Activated naive CD8-positive, alpha-beta T cell treated with anti-CD3 and anti-CD28 coated beads, Interleukin-2, amount 50 U/mL, for 24 hours (primary cell): ENCODE data around the gene NKX1-1.

Source experiments
- ATAC-seq: fragments of 150-1000 bp; cut with Tn5 transposase; one replicate; pipeline ENCODE4 v1.10.0; 2021
- DNase-seq: peaks from one replicate; pipeline ENCODE4 v3.0.0; 2021
- H3K27ac Mint-ChIP-seq: one replicate; pipeline ENCODE4 v1.8.0; 2021; ENCODE audit warnings: mild to moderate bottlenecking, mixed read lengths
- H3K27me3 Mint-ChIP-seq: one replicate; pipeline ENCODE4 v1.8.0; 2021; ENCODE audit warnings: mixed read lengths
- H3K36me3 Mint-ChIP-seq: one replicate; pipeline ENCODE4 v1.8.0; 2021; ENCODE audit warnings: low read depth, mixed read lengths
- H3K4me1 Mint-ChIP-seq: one replicate; pipeline ENCODE4 v1.8.0; 2021; ENCODE audit warnings: mixed read lengths
- H3K4me3 Mint-ChIP-seq: one replicate; pipeline ENCODE4 v1.8.0; 2021; ENCODE audit warnings: mild to moderate bottlenecking, moderate library complexity, mixed read lengths
- H3K9me3 Mint-ChIP-seq: one replicate; pipeline ENCODE4 v1.8.0; 2021; ENCODE audit warnings: mixed read lengths

Gene NKX1-1

GRCh38 chr4:1368421-1369090 lies 37.7 kb downstream of the NKX1-1 start:
- Mint-ChIP-seq H3K27me3 (no peaks in the 10 kb centered on the region), H3K4me1 (no peaks in the 10 kb centered on the region), H3K9me3 (no peaks in the 10 kb centered on the region), H3K4me3 (no peak overlapping the region), H3K36me3 (peaks cover 6% of the 10 kb centered on the region), H3K27ac (no peak overlapping the region)
- ATAC-seq (no peak), DNase-seq (no peak)

- Mint-ChIP-seq H3K36me3 (peaks cover 3% of the 10 kb centered on the region), H3K4me1 (no peaks in the 10 kb centered on the region), H3K9me3 (no peaks in the 10 kb centered on the region), H3K27me3 (no peaks in the 10 kb centered on the region), H3K4me3 (no peak overlapping the region), H3K27ac (no peak overlapping the region)
- ATAC-seq (no peak), DNase-seq (no peak)
Observed at GRCh38 chr4:1367936-1368289, 38.3 kb downstream of the NKX1-1 start.

DNA sequence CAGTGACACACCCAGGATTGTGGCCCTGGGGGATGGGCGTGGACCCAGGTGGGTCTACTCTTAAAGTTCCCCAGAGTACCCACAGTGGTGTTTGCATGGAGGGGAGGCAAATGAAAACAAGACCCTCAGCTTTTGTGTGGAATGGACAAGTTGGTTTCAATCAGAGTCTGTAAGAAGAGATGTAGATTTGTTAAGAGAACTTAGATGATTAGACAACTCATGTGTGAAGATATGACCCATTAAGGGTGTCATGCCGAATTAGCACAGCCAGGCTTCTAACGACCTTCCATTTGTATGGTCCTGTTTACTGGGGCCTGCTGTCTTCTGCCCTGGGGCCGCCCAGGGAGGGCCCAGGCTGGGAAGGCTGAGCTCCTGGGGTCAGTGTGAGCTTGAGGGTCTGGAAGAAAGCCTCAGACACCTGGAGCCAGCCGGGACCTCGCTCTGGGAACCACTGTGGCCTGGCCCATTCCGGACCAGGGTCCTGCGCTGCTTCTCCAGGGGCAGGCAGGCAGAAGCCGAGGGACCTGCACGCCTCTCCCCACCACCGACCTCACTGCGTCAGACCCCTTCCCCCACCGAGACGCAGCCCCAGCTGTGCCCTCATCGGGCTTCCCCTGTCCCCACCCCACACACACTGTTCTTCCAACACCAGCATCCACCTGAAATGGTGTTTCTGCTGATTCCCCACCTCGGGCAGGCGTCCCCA lies 38.9 kb downstream of the NKX1-1 start:
- Mint-ChIP-seq H3K27me3 (no peaks in the 10 kb centered on the region), H3K36me3 (peaks cover 2% of the 10 kb centered on the region), H3K27ac (no peak overlapping the region), H3K9me3 (no peaks in the 10 kb centered on the region), H3K4me3 (no peak overlapping the region), H3K4me1 (no peaks in the 10 kb centered on the region)
- ATAC-seq (no peak), DNase-seq (no peak)

DNA sequence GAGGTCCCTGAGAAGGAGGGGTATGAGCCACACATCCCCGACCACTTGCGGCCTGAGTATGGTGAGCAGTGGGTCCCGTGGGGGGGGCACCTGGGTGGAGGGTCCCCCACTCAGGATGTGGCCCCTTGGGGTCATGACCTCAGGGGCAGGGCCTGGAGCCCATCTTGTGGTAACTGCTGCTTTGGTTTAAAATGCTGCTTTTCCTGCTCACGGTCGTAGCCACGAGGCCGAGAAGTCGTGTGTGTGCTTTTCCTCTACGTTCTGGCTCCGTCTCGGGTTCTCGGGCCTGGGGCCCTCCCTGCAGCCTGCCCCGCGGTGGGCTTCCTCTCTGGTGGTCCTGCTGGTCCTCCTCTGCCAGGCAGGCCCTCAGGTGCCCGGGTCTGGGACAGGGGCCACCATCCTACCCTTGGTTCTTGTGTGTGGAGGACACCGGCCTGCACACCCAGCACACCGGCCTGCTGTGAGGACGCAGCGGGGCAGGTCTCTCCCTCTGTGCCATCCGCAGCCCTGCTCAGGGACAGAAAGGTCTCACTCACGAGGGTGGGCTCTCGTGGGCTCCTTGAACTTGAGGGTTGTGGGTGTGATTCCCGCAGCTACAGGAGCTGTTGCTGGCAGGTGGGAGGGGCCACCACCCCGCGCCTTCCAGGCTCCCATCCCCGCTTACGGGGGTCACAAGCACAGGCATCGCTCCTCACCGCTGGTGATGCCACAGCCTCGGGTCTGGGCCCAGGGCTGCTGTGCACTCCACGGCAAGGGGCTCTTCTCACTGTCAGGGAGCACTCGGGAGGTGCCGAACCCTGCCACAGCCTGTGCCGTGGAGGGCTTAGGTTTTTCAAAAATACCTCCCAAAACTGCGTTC lies 39.6 kb downstream of the NKX1-1 start:
- DNase-seq (no peak), ATAC-seq (no peak)
- no peak overlapping the region for H3K4me3 Mint-ChIP-seq
- H3K9me3 Mint-ChIP-seq = no peaks in the 10 kb centered on the region
- no peaks in the 10 kb centered on the region for H3K4me1 Mint-ChIP-seq
- no peaks in the 10 kb centered on the region for H3K36me3 Mint-ChIP-seq
- no peaks in the 10 kb centered on the region for H3K27me3 Mint-ChIP-seq
- no peak overlapping the region for H3K27ac Mint-ChIP-seq

DNA sequence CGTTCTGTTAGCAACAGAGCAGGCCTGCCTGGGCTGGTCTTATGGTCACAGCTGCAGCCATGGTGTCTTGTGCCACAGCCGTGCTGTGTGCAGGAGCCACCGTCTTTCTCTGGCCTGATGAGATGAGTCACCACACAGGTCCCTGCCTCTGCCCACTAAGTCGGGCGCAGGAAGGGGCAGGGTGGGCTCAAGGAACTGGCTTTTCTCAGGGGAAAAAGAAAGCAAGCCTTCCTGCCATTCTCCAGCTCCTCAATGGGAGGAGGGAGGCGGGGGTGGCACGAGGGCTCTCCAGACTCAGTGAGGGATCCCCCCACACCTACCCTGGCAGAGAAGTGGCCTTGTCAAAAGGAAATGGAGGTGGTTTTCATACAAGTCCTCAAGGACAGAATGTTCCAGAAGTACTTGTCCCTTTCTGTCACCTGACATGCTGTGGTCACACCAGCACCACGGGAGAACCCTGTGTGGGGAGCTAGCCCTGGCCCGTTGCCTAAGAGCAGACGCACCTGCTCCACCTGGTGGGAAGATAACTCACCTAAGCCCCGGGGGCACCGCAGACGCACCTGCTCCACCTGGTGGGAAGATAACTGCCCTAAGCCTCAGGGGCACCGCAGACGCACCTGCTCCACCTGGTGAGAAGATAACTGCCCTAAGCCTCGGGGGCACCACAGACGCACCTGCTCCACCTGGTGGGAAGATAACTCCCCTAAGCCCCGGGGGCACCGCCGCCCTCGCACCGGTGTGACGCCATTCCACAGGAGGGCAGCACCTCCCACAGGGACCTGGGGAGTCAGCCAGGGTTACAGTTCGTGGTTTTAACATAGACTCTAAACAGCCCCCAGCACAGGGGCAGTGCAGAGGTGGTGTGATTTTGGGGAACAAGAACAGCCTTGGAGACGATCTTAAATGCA lies 40.7 kb downstream of the NKX1-1 start:
- no peaks in the 10 kb centered on the region for H3K27me3 Mint-ChIP-seq
- H3K27ac Mint-ChIP-seq = no peak overlapping the region
- H3K9me3 Mint-ChIP-seq = no peaks in the 10 kb centered on the region
- DNase-seq = no peak
- ATAC-seq = no peak
- H3K4me1 Mint-ChIP-seq = no peaks in the 10 kb centered on the region
- no peak overlapping the region for H3K4me3 Mint-ChIP-seq
- no peaks in the 10 kb centered on the region for H3K36me3 Mint-ChIP-seq

GRCh38 chr4:1364748-1365147 lies 41.5 kb downstream of the NKX1-1 start:
- no peaks in the 10 kb centered on the region for H3K9me3 Mint-ChIP-seq
- no peak overlapping the region for H3K27ac Mint-ChIP-seq
- no peaks in the 10 kb centered on the region for H3K36me3 Mint-ChIP-seq
- ATAC-seq (no peak), DNase-seq (no peak)
- no peak overlapping the region for H3K4me3 Mint-ChIP-seq
- no peaks in the 10 kb centered on the region for H3K4me1 Mint-ChIP-seq
- H3K27me3 Mint-ChIP-seq = no peaks in the 10 kb centered on the region

GRCh38 chr4:1364217-1364616 lies 42.0 kb downstream of the NKX1-1 start:
- Mint-ChIP-seq H3K36me3 (no peaks in the 10 kb centered on the region), H3K4me3 (no peak overlapping the region), H3K9me3 (no peaks in the 10 kb centered on the region), H3K4me1 (no peaks in the 10 kb centered on the region), H3K27ac (no peak overlapping the region), H3K27me3 (no peaks in the 10 kb centered on the region)
- DNase-seq = no peak
- no peak for ATAC-seq

GRCh38 chr4:1363513-1363912 lies 42.7 kb downstream of the NKX1-1 start:
- no peaks in the 10 kb centered on the region for H3K4me1 Mint-ChIP-seq
- H3K27me3 Mint-ChIP-seq = no peaks in the 10 kb centered on the region
- no peaks in the 10 kb centered on the region for H3K9me3 Mint-ChIP-seq
- no peak for ATAC-seq
- no peak overlapping the region for H3K27ac Mint-ChIP-seq
- H3K4me3 Mint-ChIP-seq = no peak overlapping the region
- no peak for DNase-seq
- H3K36me3 Mint-ChIP-seq = no peaks in the 10 kb centered on the region

DNA sequence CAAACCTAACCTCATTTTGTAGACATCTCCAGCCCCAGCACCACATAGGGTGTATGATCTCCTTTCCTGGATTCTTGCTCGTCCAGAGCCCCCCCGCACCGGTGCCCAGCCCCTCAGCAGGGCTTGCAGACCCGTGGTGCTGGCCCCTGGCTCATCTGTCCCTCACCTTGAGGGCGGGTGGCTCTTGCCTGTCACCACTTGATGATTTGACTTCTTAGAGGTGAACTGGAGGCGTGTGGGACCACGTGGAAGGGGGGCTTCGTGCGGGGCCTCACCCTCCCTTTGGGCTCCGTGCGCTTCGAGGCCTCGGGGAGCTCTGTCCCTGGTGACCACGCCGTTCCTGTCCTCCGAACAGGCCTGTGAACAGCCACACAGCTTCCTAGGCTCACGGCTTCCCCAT lies 43.7 kb downstream of the NKX1-1 start:
- no peak for ATAC-seq
- no peaks in the 10 kb centered on the region for H3K4me1 Mint-ChIP-seq
- H3K27me3 Mint-ChIP-seq = no peaks in the 10 kb centered on the region
- DNase-seq = no peak
- no peaks in the 10 kb centered on the region for H3K9me3 Mint-ChIP-seq
- no peak overlapping the region for H3K4me3 Mint-ChIP-seq
- no peaks in the 10 kb centered on the region for H3K36me3 Mint-ChIP-seq
- no peak overlapping the region for H3K27ac Mint-ChIP-seq

- Mint-ChIP-seq H3K4me3 (no peak overlapping the region), H3K9me3 (no peaks in the 10 kb centered on the region), H3K27ac (no peak overlapping the region), H3K4me1 (no peaks in the 10 kb centered on the region), H3K27me3 (no peaks in the 10 kb centered on the region), H3K36me3 (no peaks in the 10 kb centered on the region)
- ATAC-seq = no peak
- no peak for DNase-seq
Observed at GRCh38 chr4:1362046-1362445, 44.2 kb downstream of the NKX1-1 start.

DNA sequence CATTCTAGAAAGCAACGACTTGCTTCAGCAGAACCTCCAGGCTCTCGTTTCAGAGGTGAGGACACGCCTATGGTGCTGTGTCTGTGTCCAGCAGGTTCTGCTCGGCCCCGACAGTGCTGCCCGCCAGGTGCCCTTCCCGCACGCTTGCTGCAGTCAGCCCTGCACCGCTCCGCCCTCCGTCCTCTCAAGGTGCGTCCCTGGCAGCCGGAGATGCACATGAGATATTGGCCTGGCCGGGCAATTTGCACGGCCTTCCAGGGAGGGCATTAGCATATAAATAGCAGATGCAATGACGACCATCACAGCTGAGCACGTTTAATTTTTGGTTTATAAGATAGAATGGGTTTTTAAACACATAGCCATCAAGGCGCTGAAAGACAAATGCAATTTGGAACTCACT lies 44.8 kb downstream of the NKX1-1 start:
- ATAC-seq (no peak), DNase-seq (no peak)
- no peaks in the 10 kb centered on the region for H3K9me3 Mint-ChIP-seq
- H3K4me3 Mint-ChIP-seq = no peak overlapping the region
- no peaks in the 10 kb centered on the region for H3K4me1 Mint-ChIP-seq
- no peaks in the 10 kb centered on the region for H3K36me3 Mint-ChIP-seq
- no peaks in the 10 kb centered on the region for H3K27me3 Mint-ChIP-seq
- no peak overlapping the region for H3K27ac Mint-ChIP-seq

DNA sequence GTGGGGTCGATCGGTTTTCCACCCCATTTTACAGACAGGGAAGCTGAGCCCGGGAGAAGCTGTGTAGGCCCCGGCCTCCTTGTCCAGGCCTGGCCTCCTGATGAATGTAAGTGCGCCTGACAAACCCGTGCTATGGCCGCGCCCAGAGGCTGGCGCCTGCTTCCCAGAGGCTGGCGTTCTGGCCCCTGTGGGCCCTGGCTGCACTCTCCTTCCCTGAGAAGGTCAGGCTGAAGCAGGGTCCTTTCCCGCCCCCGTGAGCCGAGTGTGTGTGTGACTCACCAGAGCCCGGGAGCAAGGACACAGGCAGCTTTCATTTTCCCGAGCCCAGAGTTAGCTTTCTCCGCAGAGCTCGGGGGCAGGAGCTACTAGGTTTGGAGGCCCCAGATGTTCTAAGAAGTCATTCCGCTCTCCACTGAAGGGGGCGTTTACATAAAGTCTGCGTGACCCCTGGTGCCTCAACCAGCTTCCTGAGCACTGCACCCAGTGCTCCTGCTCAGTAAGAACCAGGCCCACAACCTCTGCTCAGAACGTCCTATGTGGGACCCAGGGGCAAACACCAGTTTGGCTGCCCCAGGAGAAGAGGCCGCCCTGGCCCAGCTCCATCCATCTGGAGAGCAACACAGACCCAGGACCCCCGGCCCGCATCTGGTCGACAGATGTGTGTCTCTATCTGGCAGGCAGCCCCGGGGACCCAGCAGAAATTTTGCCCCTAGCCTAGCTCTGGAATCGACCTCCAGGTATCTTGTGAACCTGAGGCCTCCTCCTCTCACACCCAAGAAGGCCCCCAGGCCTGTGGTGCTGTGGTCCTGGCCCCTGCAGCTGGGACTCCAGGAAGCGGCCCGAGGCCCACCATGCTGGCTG lies 45.6 kb downstream of the NKX1-1 start:
- H3K36me3 Mint-ChIP-seq = peaks cover 2% of the 10 kb centered on the region
- H3K27ac Mint-ChIP-seq = no peak overlapping the region
- no peaks in the 10 kb centered on the region for H3K27me3 Mint-ChIP-seq
- H3K4me3 Mint-ChIP-seq = no peak overlapping the region
- H3K9me3 Mint-ChIP-seq = no peaks in the 10 kb centered on the region
- H3K4me1 Mint-ChIP-seq = no peaks in the 10 kb centered on the region
- no peak for DNase-seq
- no peak for ATAC-seq

DNA sequence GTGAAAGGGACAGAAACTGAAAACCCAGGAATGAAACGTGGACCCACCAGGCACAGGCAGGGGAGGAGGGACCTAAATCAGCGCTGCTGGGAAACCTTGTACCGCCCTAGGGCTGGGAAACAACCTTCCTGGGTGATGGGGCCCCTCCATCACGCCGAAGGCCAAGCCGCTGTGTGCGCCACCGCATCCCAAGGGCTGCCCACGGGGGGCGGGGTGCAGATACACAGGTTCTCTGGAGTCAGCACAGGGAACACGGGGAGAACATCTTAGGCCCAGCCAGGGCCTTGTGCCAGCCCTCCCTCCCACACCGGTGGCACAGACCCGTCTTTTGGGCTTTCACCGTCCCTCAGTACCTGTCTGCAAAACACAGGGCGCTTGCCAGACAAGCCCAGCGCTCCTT lies 46.3 kb downstream of the NKX1-1 start:
- H3K9me3 Mint-ChIP-seq = no peaks in the 10 kb centered on the region
- H3K4me3 Mint-ChIP-seq = no peak overlapping the region
- peaks cover 2% of the 10 kb centered on the region for H3K36me3 Mint-ChIP-seq
- DNase-seq = no peak
- H3K27me3 Mint-ChIP-seq = no peaks in the 10 kb centered on the region
- H3K4me1 Mint-ChIP-seq = no peaks in the 10 kb centered on the region
- no peak overlapping the region for H3K27ac Mint-ChIP-seq
- no peak for ATAC-seq

- no peak for ATAC-seq
- H3K36me3 Mint-ChIP-seq = peaks cover 2% of the 10 kb centered on the region
- H3K27ac Mint-ChIP-seq = no peak overlapping the region
- no peak for DNase-seq
- H3K4me1 Mint-ChIP-seq = no peaks in the 10 kb centered on the region
- no peak overlapping the region for H3K4me3 Mint-ChIP-seq
- H3K27me3 Mint-ChIP-seq = no peaks in the 10 kb centered on the region
- no peaks in the 10 kb centered on the region for H3K9me3 Mint-ChIP-seq
Observed at GRCh38 chr4:1359144-1359501, 47.1 kb downstream of the NKX1-1 start.
